Coronary artery (tissue), 2 donors: ENCODE results near the gene IQSEC3.

Experiments used
- DNase-seq: peaks from one replicate; pipeline ENCODE4 v3.0.0-alpha.2; 2017; ENCODE audit warnings: low spot score
- H3K27ac ChIP-seq, 2 donors: fragments of 200-600 bp; sonication (generic); one replicate each; pipeline ENCODE4 v1.5.1; 2016 to 2019
- H3K4me3 ChIP-seq: fragments of 200-600 bp; sonication (generic); 2 replicates; pipeline ENCODE4 v1.5.1; 2016; ENCODE audit warnings: mild to moderate bottlenecking, moderate library complexity
- TF ChIP-seq, protein P1 (sequence below): fragments of 200-600 bp; sonication (generic); IDR thresholded peaks from one replicate; pipeline ENCODE4 v1.5.1; 2019; ENCODE audit warnings: antibody characterized with exemption

IQSEC3 gene

DNA sequence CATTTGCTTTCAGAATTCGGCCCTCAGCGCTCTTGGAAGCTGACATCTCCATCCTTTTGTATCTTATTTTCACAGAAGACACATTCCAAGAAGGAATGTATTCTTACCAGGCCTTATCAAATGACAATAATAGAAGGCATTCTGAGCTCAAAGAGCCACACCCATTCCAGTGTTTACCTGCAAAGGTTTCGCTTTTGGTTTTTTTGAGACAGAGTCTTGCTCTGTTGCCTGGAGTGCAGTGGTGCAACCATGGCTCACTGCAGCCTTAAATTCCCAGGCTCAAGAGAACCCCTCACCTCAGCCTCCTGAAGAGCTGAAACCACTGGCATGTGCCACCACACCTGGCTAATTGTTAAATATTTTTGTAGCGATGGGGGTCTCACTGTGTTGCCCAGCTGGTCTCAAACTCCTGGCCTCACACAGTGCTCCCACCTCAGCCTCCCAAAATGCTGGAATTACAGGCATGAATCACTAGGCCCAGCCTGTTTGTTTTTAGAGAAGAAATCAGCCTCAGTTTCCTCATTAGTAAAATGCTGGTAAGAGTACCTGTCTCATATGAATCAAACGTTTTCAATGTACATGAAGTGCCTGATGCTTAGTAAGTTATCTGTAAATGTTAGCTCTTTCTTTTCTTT is 78.2 kb downstream of the IQSEC3 start:
- TF ChIP-seq, protein P1, sequence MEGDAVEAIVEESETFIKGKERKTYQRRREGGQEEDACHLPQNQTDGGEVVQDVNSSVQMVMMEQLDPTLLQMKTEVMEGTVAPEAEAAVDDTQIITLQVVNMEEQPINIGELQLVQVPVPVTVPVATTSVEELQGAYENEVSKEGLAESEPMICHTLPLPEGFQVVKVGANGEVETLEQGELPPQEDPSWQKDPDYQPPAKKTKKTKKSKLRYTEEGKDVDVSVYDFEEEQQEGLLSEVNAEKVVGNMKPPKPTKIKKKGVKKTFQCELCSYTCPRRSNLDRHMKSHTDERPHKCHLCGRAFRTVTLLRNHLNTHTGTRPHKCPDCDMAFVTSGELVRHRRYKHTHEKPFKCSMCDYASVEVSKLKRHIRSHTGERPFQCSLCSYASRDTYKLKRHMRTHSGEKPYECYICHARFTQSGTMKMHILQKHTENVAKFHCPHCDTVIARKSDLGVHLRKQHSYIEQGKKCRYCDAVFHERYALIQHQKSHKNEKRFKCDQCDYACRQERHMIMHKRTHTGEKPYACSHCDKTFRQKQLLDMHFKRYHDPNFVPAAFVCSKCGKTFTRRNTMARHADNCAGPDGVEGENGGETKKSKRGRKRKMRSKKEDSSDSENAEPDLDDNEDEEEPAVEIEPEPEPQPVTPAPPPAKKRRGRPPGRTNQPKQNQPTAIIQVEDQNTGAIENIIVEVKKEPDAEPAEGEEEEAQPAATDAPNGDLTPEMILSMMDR: no peak
- Histone ChIP-seq H3K27ac (no peak overlapping the region), H3K4me3 (no peak overlapping the region)
- no peak for DNase-seq

DNA sequence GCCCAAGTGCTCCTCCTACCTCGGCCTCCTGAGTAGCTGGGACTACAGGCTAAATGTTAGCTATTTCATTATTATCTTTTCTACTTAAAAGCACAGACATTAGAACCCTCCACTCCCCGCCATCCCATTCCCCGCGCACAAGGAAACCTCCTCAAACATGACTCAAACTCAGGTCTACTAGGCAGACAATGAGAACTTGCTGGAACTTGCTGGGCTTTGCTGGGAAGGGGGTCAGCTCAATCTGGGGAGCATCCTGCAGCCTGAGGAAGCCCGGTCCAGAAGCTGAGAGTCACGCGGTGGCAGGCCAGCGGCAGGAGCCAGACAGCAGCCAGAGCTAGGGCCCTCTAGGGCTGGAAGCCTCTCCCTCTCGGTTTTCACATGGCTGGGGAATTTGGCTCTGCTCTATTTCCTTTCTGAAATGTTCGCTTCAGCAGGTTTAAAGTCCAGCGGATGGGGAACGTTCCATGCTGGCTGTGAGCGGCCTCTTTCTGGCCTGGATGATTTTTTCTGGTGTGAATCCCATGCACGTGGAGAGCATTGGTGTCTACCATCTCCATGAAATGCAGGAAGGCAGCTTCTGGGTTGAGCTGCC is 78.9 kb downstream of the IQSEC3 start:
- H3K4me3 ChIP-seq: no peak overlapping the region
- TF ChIP-seq, protein P1: no peak
- no peak for DNase-seq
- no peak overlapping the region for H3K27ac ChIP-seq

DNA sequence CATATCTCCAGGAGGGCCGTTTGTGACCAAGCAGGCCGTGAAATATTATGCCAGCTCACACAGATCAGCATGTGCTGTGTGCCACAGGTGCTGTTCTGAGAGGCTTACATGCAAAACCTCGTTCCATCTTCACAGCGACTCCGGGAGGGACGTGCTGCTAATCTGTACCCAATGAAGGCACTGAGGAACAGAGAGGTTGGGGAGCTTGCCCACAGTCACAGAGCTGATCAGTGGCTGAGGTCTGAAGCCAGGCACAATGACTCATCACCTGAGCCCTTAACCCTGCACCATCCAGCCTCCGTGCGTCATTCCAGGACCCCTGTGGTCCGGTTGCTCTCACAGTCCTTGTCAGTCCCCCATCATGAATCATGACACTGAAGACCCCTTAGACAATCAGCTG is 80.7 kb downstream of the IQSEC3 start:
- no peak for DNase-seq
- no peak overlapping the region for H3K4me3 ChIP-seq
- TF ChIP-seq, protein P1: no peak
- H3K27ac ChIP-seq: no peak overlapping the region

DNA sequence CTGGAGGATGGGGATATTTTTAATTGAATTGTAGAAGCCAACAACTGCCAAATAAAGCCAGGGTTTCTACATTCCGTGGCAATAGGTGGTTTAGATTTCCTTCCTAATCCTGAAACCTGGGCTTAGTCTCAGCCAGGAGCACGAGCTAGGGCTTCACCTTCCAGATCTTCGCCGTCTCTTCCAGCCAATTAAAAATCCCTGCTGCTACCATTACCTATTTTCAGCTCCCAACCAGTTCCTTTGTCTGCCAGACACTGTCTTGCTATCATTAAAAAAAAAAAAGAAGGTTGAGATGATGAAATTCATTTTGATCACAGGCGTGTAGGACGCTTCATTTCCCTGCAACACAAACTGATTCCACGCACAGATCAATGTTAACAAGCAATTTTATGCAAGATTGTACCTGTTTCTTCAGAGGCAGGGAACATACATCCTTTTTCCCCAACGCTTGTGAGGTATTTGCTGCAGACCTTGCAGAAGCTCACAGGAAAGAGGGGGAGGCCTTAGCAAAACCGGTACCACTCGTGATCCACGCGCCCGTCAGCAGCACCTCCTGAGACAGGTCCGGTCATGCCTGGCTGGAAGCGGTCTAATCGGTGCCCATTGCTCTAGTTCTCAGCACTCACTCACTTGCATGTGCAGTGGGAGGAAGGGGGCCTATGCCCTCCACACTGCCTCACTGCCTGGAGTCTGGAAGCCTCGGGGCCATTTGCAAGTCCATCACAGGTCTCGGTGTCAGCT is 82.3 kb downstream of the IQSEC3 start:
- TF ChIP-seq, protein P1: no peak
- DNase-seq: no peak
- H3K27ac ChIP-seq: no peak overlapping the region
- H3K4me3 ChIP-seq: no peak overlapping the region

DNA sequence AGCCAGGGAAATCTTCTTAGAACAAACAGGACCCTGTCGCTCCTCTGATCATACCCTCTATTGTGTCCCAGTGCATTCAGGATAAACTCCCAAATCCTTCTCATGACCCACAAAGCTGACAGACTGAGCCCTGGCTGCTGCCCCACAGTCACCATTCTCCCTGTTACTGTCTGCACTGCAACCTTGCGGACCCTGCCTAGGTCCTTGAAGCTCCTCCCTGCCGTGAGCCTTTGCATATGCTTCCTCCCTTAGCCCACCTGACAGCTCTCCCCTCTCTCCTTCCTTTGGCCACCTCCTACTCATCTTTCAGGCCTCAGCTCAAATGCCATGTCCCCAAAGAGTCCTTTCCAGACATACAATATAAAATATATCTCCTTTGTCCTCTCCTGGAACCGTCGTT is 85.0 kb downstream of the IQSEC3 start:
- TF ChIP-seq, protein P1: no peak
- H3K27ac ChIP-seq: no peak overlapping the region
- DNase-seq: no peak
- no peak overlapping the region for H3K4me3 ChIP-seq

DNA sequence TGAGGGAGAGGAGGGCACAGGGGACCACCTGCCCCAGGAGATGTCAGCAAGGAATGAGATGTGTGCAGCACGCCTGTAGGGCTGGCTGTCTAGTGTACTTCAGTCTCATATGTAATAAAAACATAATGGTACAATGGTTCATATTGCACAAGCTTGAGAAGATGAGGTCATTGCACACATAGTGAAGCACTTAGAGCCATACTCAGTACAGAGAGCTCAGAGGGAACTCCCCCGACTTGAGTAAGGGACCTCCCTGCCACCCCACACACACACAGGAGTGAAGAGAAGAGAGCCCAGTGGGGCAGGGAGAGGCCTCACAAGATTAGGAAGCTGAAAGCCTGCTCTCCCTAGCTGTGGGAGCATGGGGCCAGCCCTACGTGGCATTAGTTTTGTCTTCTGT is 85.9 kb downstream of the IQSEC3 start:
- H3K27ac ChIP-seq: no peak overlapping the region
- no peak for DNase-seq
- TF ChIP-seq, protein P1: no peak
- no peak overlapping the region for H3K4me3 ChIP-seq
